Measurements from ENCODE around the gene SOWAHA. TPM values are rescaled to one million over a fixed set of nuclear protein-coding genes. Genes with fewer than 3 reads are reported as not detected.

SOWAHA gene
- total RNA-seq, 1 experiment from 2014 or later, result 0.04 TPM

DNA sequence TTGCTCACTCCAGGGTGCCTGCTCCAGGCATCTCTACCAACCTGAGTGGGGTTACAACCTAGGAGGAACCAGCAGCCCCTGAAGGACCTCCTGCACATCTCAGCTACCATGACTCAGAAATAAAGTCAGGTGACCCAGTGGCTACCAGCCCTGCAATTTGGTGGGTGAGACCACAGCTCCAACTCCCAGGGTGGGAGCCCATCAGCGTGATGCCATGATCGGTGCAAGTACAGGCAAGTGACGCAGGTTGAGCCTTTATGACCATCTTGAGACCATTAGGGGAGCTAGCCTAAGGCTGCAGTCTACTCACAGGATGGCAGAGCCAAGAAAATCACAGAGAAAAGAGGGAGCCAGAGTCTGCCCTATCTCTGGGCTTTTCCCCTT, 44.6 kb upstream of the SOWAHA start:
- no TSS peak for BruUV-seq (replicated peaks)
- ChIA-PET CTCF (no interaction called here), POLR2A (ENCODE audit: unreplicated experiment) (no interaction called here)
- H3K27me3 ChIP-seq (ENCODE audit: low read length), result no peaks in the 10 kb centered on the region
- no peaks in the 10 kb centered on the region for H3K9me3 ChIP-seq (ENCODE audit: low read length)
- H3K36me3 ChIP-seq (ENCODE audit: low read depth, low read length), result no peaks in the 10 kb centered on the region
- H3K4me2 ChIP-seq (ENCODE audit: low read length), result no peak overlapping the region
- H4K20me1 ChIP-seq (ENCODE audit: low read length), result no peaks in the 10 kb centered on the region
- H3K9ac ChIP-seq (ENCODE audit: low read length), result no peak overlapping the region
- no peaks in the 10 kb centered on the region for H3F3A ChIP-seq (ENCODE audit: low read length, unreplicated experiment)
- H3K4me3 ChIP-seq (ENCODE audit: low read length), result no peak overlapping the region
- intact Hi-C loops (cut with micrococcal nuclease), result no loop called here
- no peaks in the 10 kb centered on the region for H3K4me1 ChIP-seq (ENCODE audit: insufficient read depth, low read length)
- no peaks in the 10 kb centered on the region for H3K9me2 ChIP-seq (replicated peaks; ENCODE audit: low read length)
- no peak overlapping the region for H2AFZ ChIP-seq (ENCODE audit: low read length)
- H3K79me2 ChIP-seq (ENCODE audit: low read length), result peaks cover 28% of the 10 kb centered on the region
- no peak overlapping the region for H3K27ac ChIP-seq (ENCODE audit: low read length)
- ATAC-seq (no peak), DNase-seq (no peak)
- TF ChIP-seq EZH2 (IDR thresholded peaks at IDR 0.05; ENCODE audit: low read length, unreplicated experiment), result no peak
- TF ChIP-seq, protein P1, sequence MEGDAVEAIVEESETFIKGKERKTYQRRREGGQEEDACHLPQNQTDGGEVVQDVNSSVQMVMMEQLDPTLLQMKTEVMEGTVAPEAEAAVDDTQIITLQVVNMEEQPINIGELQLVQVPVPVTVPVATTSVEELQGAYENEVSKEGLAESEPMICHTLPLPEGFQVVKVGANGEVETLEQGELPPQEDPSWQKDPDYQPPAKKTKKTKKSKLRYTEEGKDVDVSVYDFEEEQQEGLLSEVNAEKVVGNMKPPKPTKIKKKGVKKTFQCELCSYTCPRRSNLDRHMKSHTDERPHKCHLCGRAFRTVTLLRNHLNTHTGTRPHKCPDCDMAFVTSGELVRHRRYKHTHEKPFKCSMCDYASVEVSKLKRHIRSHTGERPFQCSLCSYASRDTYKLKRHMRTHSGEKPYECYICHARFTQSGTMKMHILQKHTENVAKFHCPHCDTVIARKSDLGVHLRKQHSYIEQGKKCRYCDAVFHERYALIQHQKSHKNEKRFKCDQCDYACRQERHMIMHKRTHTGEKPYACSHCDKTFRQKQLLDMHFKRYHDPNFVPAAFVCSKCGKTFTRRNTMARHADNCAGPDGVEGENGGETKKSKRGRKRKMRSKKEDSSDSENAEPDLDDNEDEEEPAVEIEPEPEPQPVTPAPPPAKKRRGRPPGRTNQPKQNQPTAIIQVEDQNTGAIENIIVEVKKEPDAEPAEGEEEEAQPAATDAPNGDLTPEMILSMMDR (conservative IDR thresholded peaks at IDR 0.05; ENCODE audit: low read depth, low read length), result no peak
- TF ChIP-seq EZH2phosphoT487 (IDR thresholded peaks at IDR 0.05; ENCODE audit: borderline replicate concordance, low read length), result no peak

- H4K20me1 ChIP-seq (ENCODE audit: low read length), result no peaks in the 10 kb centered on the region
- TF ChIP-seq EZH2phosphoT487 (IDR thresholded peaks at IDR 0.05; ENCODE audit: borderline replicate concordance, low read length) (no peak), EZH2 (IDR thresholded peaks at IDR 0.05; ENCODE audit: low read length, unreplicated experiment) (no peak)
- TF ChIP-seq, protein P1 (conservative IDR thresholded peaks at IDR 0.05; ENCODE audit: low read depth, low read length), result no peak
- BruUV-seq (replicated peaks), result no TSS peak
Measured at GRCh38 chr5:132770476-132771159, 42.5 kb upstream of the SOWAHA start.

DNA sequence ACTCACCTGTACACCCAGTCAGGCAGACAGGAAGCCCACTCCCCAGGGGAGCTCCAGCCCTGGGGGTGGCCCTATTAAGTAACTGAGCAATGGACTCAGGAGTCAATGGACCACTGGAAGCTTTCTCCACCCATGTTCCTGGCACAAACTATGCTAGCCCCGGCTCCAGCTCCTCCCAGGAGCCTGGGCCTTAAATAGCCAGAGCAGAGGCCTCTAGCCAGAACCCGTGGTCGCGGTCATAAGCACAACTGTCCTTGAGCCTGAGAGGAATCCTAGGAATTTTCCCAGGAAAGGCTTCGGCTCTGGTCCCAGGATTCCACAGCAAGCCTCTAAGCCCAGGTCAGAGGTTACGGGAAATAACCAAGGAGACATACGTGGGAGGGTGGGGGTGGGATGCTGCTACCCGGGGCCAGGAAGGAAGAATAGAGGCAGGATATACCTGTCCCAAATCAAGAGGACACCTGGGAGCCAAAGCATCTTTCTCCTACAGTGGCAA, 41.6 kb upstream of the SOWAHA start:
- Histone ChIP-seq H3K27ac (ENCODE audit: low read length) (no peak overlapping the region), H3K36me3 (ENCODE audit: low read depth, low read length) (no peaks in the 10 kb centered on the region), H3F3A (ENCODE audit: low read length, unreplicated experiment) (no peaks in the 10 kb centered on the region), H3K4me2 (ENCODE audit: low read length) (no peak overlapping the region), H3K27me3 (ENCODE audit: low read length) (no peaks in the 10 kb centered on the region), H3K4me3 (ENCODE audit: low read length) (no peak overlapping the region), H3K79me2 (ENCODE audit: low read length) (peaks cover 55% of the 10 kb centered on the region), H3K4me1 (ENCODE audit: insufficient read depth, low read length) (peaks cover 7% of the 10 kb centered on the region), H3K9me3 (ENCODE audit: low read length) (no peaks in the 10 kb centered on the region), H2AFZ (ENCODE audit: low read length) (no peak overlapping the region), H3K9me2 (replicated peaks; ENCODE audit: low read length) (no peaks in the 10 kb centered on the region), H3K9ac (ENCODE audit: low read length) (no peak overlapping the region), H4K20me1 (ENCODE audit: low read length) (no peaks in the 10 kb centered on the region)
- ChIA-PET POLR2A (ENCODE audit: unreplicated experiment) (no interaction called here), CTCF (no interaction called here)
- no peak for DNase-seq
- intact Hi-C loops (cut with micrococcal nuclease), result no loop called here
- no TSS peak for BruUV-seq (replicated peaks)
- no peak for ATAC-seq
- TF ChIP-seq EZH2 (IDR thresholded peaks at IDR 0.05; ENCODE audit: low read length, unreplicated experiment) (no peak), EZH2phosphoT487 (IDR thresholded peaks at IDR 0.05; ENCODE audit: borderline replicate concordance, low read length) (no peak)
- TF ChIP-seq, protein P1 (conservative IDR thresholded peaks at IDR 0.05; ENCODE audit: low read depth, low read length), result no peak

More at GRCh38 chr5:132770476-132771159, 42.5 kb upstream of the SOWAHA start:
- H3K79me2 ChIP-seq (ENCODE audit: low read length), result peaks cover 46% of the 10 kb centered on the region
- no peak for ATAC-seq
- H3K36me3 ChIP-seq (ENCODE audit: low read depth, low read length), result no peaks in the 10 kb centered on the region
- ChIA-PET CTCF (no interaction called here), POLR2A (ENCODE audit: unreplicated experiment) (no interaction called here)
- no peaks in the 10 kb centered on the region for H3F3A ChIP-seq (ENCODE audit: low read length, unreplicated experiment)
- H3K4me3 ChIP-seq (ENCODE audit: low read length), result no peak overlapping the region
- H3K9me2 ChIP-seq (replicated peaks; ENCODE audit: low read length), result no peaks in the 10 kb centered on the region
- H3K27me3 ChIP-seq (ENCODE audit: low read length), result no peaks in the 10 kb centered on the region
- intact Hi-C loops (cut with micrococcal nuclease), result no loop called here
- H3K27ac ChIP-seq (ENCODE audit: low read length), result no peak overlapping the region
- no peak for DNase-seq
- no peak overlapping the region for H3K9ac ChIP-seq (ENCODE audit: low read length)
- no peaks in the 10 kb centered on the region for H3K9me3 ChIP-seq (ENCODE audit: low read length)
- H2AFZ ChIP-seq (ENCODE audit: low read length), result no peak overlapping the region
- H3K4me1 ChIP-seq (ENCODE audit: insufficient read depth, low read length), result peaks cover 3% of the 10 kb centered on the region
- H3K4me2 ChIP-seq (ENCODE audit: low read length), result no peak overlapping the region

All from PC-3 (cell line).